Effector memory CD4-positive, alpha-beta T cell (primary cell): ENCODE data around the gene LGR4.

Source experiments
- DNase-seq, 3 donors: peaks; one replicate each; pipeline ENCODE4 v3.0.0-alpha.2; 2020
- H3K27ac ChIP-seq: 2 replicates; pipeline ENCODE4 v1.7.0; 2013; ENCODE audit warnings: mild to moderate bottlenecking, low read length, moderate library complexity; ENCODE audit not compliant: insufficient read depth, poor library complexity, severe bottlenecking
- H3K27me3 ChIP-seq: replicated peaks from 2 replicates; pipeline ENCODE4 v1.7.0; 2013; ENCODE audit warnings: mild to moderate bottlenecking, low read length; ENCODE audit not compliant: insufficient read depth, control insufficient read depth, poor library complexity, severe bottlenecking
- H3K36me3 ChIP-seq: 2 replicates; pipeline ENCODE4 v1.7.0; 2013; ENCODE audit warnings: mild to moderate bottlenecking, low read length, moderate library complexity; ENCODE audit not compliant: control insufficient read depth, insufficient read depth
- H3K4me1 ChIP-seq: 2 replicates; pipeline ENCODE4 v1.7.0; 2013; ENCODE audit warnings: low read length, mild to moderate bottlenecking; ENCODE audit not compliant: control insufficient read depth, insufficient read depth, poor library complexity, severe bottlenecking
- H3K4me3 ChIP-seq: 2 replicates; pipeline ENCODE4 v1.7.0; 2013; ENCODE audit warnings: low read length, low read depth, mild to moderate bottlenecking; ENCODE audit not compliant: insufficient read depth, poor library complexity, severe bottlenecking
- H3K9me3 ChIP-seq: 2 replicates; pipeline ENCODE4 v1.7.0; 2013; ENCODE audit warnings: mild to moderate bottlenecking, low read length, moderate library complexity; ENCODE audit not compliant: control insufficient read depth

The LGR4 gene

GRCh38 chr11:27506200-27507182, 33.9 kb upstream of the LGR4 start, which contains the start of gene LIN7C:
Gene LIN7C, minus strand, starts transcription at chr11:27506769. Its CDS starts 17 bp downstream, at chr11:27506752.
- Histone ChIP-seq H3K4me3 (peak within 1 kb of the TSS; percentile 75), H3K36me3 (peaks cover 6% of the 10 kb centered on the region), H3K4me1 (peaks cover 4% of the 10 kb centered on the region), H3K27ac (peak within 1 kb of the TSS; percentile 86), H3K27me3 (no peaks in the 10 kb centered on the region), H3K9me3 (no peaks in the 10 kb centered on the region)
- peak; percentile 94 to 96 (median 95) for DNase-seq

DNA sequence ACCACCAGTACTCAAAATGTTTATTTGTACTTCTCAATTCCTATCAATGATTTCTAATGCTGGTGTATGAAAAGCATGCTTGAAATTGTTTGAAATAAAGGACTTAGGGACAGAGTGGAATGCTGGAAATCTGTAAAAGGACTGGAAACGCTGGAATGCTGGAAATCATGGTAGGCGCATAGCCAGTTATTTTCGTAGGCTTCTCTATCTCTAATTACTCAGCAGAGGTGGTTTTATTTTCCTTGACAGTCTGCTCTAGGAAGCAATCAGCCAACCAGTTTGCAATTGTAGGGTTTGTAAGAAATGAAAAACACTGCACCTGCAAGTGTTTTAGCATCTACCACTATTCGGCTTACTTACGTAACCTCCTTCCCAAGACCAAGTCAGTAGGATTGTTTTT, 33.2 kb upstream of the LGR4 start:
- Histone ChIP-seq H3K36me3 (peaks cover 13% of the 10 kb centered on the region), H3K27ac (peak overlapping the region; percentile 86), H3K9me3 (no peaks in the 10 kb centered on the region), H3K27me3 (no peaks in the 10 kb centered on the region), H3K4me1 (peaks cover 4% of the 10 kb centered on the region), H3K4me3 (peak overlapping the region; percentile 75)
- DNase-seq, result no peak

GRCh38 chr11:27504205-27504604, 31.6 kb upstream of the LGR4 start:
- no peak overlapping the region for H3K27ac ChIP-seq
- H3K9me3 ChIP-seq, result no peaks in the 10 kb centered on the region
- H3K36me3 ChIP-seq, result peaks cover 24% of the 10 kb centered on the region
- H3K27me3 ChIP-seq, result no peaks in the 10 kb centered on the region
- H3K4me3 ChIP-seq, result no peak overlapping the region
- peaks cover 4% of the 10 kb centered on the region for H3K4me1 ChIP-seq
- DNase-seq, result no peak

GRCh38 chr11:27501100-27501499, 28.5 kb upstream of the LGR4 start:
- no peak for DNase-seq
- Histone ChIP-seq H3K27ac (no peak overlapping the region), H3K4me3 (no peak overlapping the region), H3K36me3 (peaks cover 33% of the 10 kb centered on the region), H3K9me3 (no peaks in the 10 kb centered on the region), H3K27me3 (no peaks in the 10 kb centered on the region), H3K4me1 (peaks cover 4% of the 10 kb centered on the region)

DNA sequence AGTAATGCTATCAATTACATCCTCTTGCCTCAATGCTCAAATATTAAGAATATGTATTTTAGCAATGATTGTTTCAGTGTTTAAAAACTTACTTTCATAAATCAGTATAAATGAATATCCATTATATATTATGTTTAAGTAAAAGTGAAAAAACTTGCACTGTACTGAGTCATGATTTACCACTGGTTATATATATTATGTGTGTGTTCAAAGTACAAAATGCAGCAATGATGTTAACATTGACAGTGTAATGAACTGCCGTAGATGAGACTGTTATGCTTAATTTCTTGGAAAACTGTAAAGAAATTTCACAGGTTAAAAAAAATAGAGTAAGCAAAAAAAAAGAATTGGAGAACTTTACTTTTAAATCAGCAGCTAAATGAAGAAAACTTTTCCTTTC, 25.3 kb upstream of the LGR4 start:
- H3K36me3 ChIP-seq, result peaks cover 38% of the 10 kb centered on the region
- H3K27me3 ChIP-seq, result no peaks in the 10 kb centered on the region

GRCh38 chr11:27497284-27497866, 24.8 kb upstream of the LGR4 start:
- no peak for DNase-seq
- no peaks in the 10 kb centered on the region for H3K9me3 ChIP-seq
- no peak overlapping the region for H3K4me3 ChIP-seq
- no peak overlapping the region for H3K27ac ChIP-seq
- H3K27me3 ChIP-seq, result no peaks in the 10 kb centered on the region
- H3K4me1 ChIP-seq, result no peaks in the 10 kb centered on the region
- H3K36me3 ChIP-seq, result peaks cover 38% of the 10 kb centered on the region

More for the DNA sequence above, 25.3 kb upstream of the LGR4 start:
- no peaks in the 10 kb centered on the region for H3K4me1 ChIP-seq
- no peak overlapping the region for H3K4me3 ChIP-seq
- no peak for DNase-seq
- H3K9me3 ChIP-seq, result no peaks in the 10 kb centered on the region
- H3K27ac ChIP-seq, result no peak overlapping the region

DNA sequence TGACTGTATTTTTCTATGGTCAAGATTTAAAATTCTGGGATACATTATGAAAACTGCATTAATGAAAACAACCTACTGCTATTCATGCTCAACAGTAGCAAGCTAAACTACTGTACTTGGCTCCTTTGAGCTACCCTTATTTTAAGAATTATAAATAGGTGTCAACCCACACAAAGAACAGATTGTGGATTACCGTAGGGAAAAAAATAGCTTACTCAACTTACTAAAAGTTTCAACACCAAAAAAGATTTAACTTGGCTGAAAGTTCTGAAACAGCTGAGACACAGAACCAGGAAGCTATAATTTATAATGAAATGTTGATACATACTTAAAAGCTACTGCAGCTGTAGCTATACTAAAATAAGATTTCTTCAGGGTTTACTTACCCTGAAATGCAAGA, 23.9 kb upstream of the LGR4 start:
- H3K4me3 ChIP-seq, result no peak overlapping the region
- peaks cover 45% of the 10 kb centered on the region for H3K36me3 ChIP-seq
- no peaks in the 10 kb centered on the region for H3K9me3 ChIP-seq
- no peak overlapping the region for H3K27ac ChIP-seq
- no peaks in the 10 kb centered on the region for H3K27me3 ChIP-seq
- no peak for DNase-seq
- H3K4me1 ChIP-seq, result no peaks in the 10 kb centered on the region

DNA sequence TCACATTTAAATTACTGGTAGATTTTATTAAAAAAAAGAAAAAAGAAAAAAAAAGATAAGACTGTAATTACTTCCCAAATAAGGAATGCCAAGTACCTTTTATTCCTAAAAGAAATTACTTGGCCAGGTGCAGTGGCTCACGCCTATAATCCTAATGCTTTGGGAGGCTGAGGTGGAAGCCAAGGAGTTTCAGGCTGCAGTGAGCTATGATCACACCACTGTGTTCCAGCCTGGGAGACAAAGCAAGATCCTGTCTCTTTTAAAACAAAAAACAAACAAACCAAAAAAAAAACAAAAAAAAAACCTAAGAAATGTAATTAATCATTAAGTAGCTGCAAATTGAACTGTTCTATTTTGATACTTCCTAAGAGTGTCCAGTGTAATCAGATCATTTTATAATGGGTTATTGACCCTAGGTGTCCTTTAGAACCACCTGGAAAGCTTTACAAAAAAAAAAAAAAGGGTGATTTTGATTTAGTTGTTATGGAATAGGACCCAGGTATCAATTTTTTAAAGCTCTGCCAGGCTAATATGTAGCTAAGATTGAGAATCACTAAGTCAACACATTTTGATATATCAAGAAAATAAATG, 23.2 kb upstream of the LGR4 start:
- H3K36me3 ChIP-seq, result peaks cover 44% of the 10 kb centered on the region

DNA sequence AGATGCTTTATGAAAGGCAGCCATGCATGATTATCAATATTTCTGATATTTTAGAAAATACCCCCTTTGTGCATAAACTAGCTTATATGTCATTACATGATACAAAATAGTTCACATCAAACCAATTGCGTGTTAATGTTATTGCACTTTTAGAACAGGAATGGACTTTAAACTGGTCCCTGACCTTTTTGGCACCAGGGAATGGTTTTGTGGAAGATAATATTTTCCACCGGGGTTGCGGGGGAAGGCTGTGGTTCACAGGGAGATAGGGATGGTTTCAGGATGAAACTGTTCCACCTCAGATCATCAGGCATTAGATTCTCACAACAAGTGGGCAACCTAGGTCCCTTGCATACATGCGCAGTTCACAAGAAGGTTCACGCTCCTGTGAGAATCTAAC, 16.5 kb upstream of the LGR4 start:
- H3K27ac ChIP-seq, result no peak overlapping the region
- no peak for DNase-seq
- H3K36me3 ChIP-seq, result peaks cover 27% of the 10 kb centered on the region
- H3K27me3 ChIP-seq, result no peaks in the 10 kb centered on the region
- no peaks in the 10 kb centered on the region for H3K4me1 ChIP-seq
- no peak overlapping the region for H3K4me3 ChIP-seq
- H3K9me3 ChIP-seq, result no peaks in the 10 kb centered on the region

More for the DNA sequence above, 23.2 kb upstream of the LGR4 start:
- no peak overlapping the region for H3K4me3 ChIP-seq
- DNase-seq, result no peak
- H3K27ac ChIP-seq, result no peak overlapping the region
- H3K4me1 ChIP-seq, result no peaks in the 10 kb centered on the region
- no peaks in the 10 kb centered on the region for H3K9me3 ChIP-seq
- H3K27me3 ChIP-seq, result no peaks in the 10 kb centered on the region

GRCh38 chr11:27487706-27488105, 15.1 kb upstream of the LGR4 start:
- Histone ChIP-seq H3K4me1 (no peaks in the 10 kb centered on the region), H3K27ac (no peak overlapping the region), H3K36me3 (peaks cover 19% of the 10 kb centered on the region), H3K9me3 (no peaks in the 10 kb centered on the region), H3K27me3 (no peaks in the 10 kb centered on the region), H3K4me3 (no peak overlapping the region)
- no peak for DNase-seq
